K562 (cell line): ENCODE results near the gene PDE4D.

Experiments
- CBFA2T3 ChIP-seq: fragments of 450-650 bp; IDR thresholded peaks from 2 replicates; pipeline ENCODE4 v1.6.1; 2017
- TF ChIP-seq, protein P1 (sequence below): sonication (generic); formaldehyde crosslinking; IDR thresholded peaks from 2 replicates; pipeline ENCODE4 v1.8.1; 2022; ENCODE audit warnings: missing genetic modification reagents

DNA sequence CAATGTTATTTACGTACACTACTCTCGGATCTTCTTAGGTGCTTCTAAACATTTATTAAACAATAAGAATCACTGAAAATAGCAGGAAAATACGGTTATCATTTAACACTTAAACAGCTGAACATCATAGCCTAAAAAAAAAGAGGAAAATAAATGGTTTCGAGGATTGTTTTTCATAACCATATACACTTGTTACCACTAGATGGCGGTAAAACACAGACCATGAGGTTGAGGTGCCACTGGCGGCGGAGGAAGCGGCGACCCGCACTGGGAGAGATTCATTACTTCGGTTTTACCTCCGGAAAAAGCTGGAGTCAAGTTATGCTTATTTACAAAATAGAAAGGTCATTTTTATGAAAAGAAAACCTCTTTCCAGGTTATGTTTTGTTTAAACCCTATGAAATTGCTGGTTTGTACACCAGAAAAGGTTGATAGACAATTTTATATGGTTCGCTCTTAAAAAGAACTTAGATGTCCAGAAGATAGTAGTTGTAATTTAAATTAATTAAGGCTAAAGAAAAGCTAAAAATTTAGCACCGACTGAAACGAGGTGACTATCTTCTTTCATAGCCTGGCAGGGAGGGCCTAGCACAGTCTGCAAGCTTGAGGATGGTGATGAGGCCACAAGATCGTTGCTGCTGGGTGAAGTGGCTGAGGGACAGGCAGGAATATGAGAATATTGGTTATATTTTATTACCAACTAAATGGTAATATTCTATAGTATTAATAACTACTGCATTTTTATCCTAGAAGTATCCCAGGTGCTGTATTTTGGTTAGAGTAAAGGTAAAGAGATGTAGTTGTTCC, 704.9 kb downstream of the PDE4D start:
- TF ChIP-seq, protein P1, sequence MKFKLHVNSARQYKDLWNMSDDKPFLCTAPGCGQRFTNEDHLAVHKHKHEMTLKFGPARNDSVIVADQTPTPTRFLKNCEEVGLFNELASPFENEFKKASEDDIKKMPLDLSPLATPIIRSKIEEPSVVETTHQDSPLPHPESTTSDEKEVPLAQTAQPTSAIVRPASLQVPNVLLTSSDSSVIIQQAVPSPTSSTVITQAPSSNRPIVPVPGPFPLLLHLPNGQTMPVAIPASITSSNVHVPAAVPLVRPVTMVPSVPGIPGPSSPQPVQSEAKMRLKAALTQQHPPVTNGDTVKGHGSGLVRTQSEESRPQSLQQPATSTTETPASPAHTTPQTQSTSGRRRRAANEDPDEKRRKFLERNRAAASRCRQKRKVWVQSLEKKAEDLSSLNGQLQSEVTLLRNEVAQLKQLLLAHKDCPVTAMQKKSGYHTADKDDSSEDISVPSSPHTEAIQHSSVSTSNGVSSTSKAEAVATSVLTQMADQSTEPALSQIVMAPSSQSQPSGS (CRISPR knock-in tag): no peak
- TF ChIP-seq CBFA2T3: no peak
